H1 (cell line): ENCODE data around the gene TPP1. TPM values are rescaled to one million over a fixed set of nuclear protein-coding genes. Genes with fewer than 3 reads are reported as not detected.

Experiments used
- CTCF ChIA-PET: fragments of 300-600 bp; sonication (Branson Sonifier 250); formaldehyde crosslinking; loops from one replicate; lab custom pipeline; 2021; ENCODE audit not compliant: partially characterized antibody; lab: Charles Lee
- POLR2A ChIA-PET: fragments of 300-600 bp; sonication (Branson Sonifier 250); formaldehyde crosslinking; loops from one replicate; lab custom pipeline; 2021; ENCODE audit warnings: inconsistent platforms; ENCODE audit not compliant: partially characterized antibody; lab: Charles Lee
- DNase-seq, 2 experiments: peaks; one replicate each; pipeline versions ENCODE4 v3.0.0 to v3.0.0-alpha.2; 2010 to 2022; ENCODE audit warnings: low spot score in 2 of 2, low read depth in 1 of 2, mixed read lengths in 1 of 2
- FAIRE-seq: peaks from 2 replicates; lab custom pipeline; 2011; peaks lifted over from hg19 to GRCh38; lab: Jason Lieb, UNC
- H2AFZ ChIP-seq: 2 replicates; pipeline ENCODE4 v1.8.1; 2012; ENCODE audit warnings: low read length, inconsistent platforms
- H2AK5ac ChIP-seq: 2 replicates; pipeline ENCODE4 v1.6.1; 2013; ENCODE audit warnings: low read depth, low read length
- H2BK120ac ChIP-seq: replicated peaks from 2 replicates; pipeline ENCODE3; 2013; ENCODE audit warnings: low read depth, low read length, inconsistent platforms
- H2BK12ac ChIP-seq: 2 replicates; pipeline ENCODE4 v1.6.1; 2013; ENCODE audit warnings: low read depth, low read length
- H2BK15ac ChIP-seq: 2 replicates; pipeline ENCODE4 v1.6.1; 2013; ENCODE audit warnings: low read length
- H2BK20ac ChIP-seq: 2 replicates; pipeline ENCODE4 v1.6.1; 2013; ENCODE audit warnings: low read length
- H2BK5ac ChIP-seq: 2 replicates; pipeline ENCODE4 v1.6.1; 2013; ENCODE audit warnings: low read depth, low read length
- H3K14ac ChIP-seq: 2 replicates; pipeline ENCODE4 v1.6.1; 2013; ENCODE audit warnings: inconsistent platforms; ENCODE audit not compliant: insufficient read length
- H3K18ac ChIP-seq: 2 replicates; pipeline ENCODE4 v1.6.1; 2013; ENCODE audit warnings: low read length; ENCODE audit errors: extremely low read depth
- H3K23ac ChIP-seq: 2 replicates; pipeline ENCODE4 v1.6.1; 2013; ENCODE audit warnings: inconsistent platforms; ENCODE audit not compliant: insufficient read length
- H3K23me2 ChIP-seq: 2 replicates; pipeline ENCODE4 v1.6.1; 2013; ENCODE audit warnings: low read depth, low read length
- H3K27ac ChIP-seq: 2 replicates; pipeline ENCODE4 v1.6.1; 2011; ENCODE audit warnings: low read depth, low read length, inconsistent platforms
- H3K27me3 ChIP-seq, 4 experiments: replicated peaks in 1 of 4; 1 replicate in 1 of 4; 2 replicates in 3 of 4; pipeline versions ENCODE4 v1.6.1 to v1.8.1; 2011 to 2013; ENCODE audit warnings: low read length in 3 of 4, mild to moderate bottlenecking in 3 of 4, inconsistent platforms in 2 of 4, mixed read lengths in 2 of 4, moderate library complexity in 1 of 4; ENCODE audit not compliant: control insufficient read depth in 3 of 4, insufficient read depth in 3 of 4; ENCODE audit errors: extremely low read depth in 1 of 4
- H3K36me3 ChIP-seq, 4 experiments: 2 replicates each; pipeline versions ENCODE4 v1.6.1 to v1.8.1; 2011 to 2013; ENCODE audit warnings: mild to moderate bottlenecking in 4 of 4, low read length in 3 of 4, moderate library complexity in 2 of 4, control low read depth in 1 of 4, inconsistent platforms in 1 of 4; ENCODE audit not compliant: insufficient read depth in 4 of 4, control insufficient read depth in 2 of 4
- H3K4ac ChIP-seq: replicated peaks from 2 replicates; pipeline ENCODE3; 2013; ENCODE audit warnings: low read length, low read depth, mixed read lengths, inconsistent platforms; ENCODE audit not compliant: insufficient read length
- H3K4me1 ChIP-seq, 4 experiments: replicated peaks in 1 of 4; 1 replicate in 1 of 4; 2 replicates in 3 of 4; pipeline versions ENCODE4 v1.6.1 to v1.8.1; 2011 to 2013; ENCODE audit warnings: low read length in 3 of 4, inconsistent platforms in 2 of 4, mixed read lengths in 1 of 4; ENCODE audit not compliant: insufficient read depth in 4 of 4, control insufficient read depth in 3 of 4
- H3K4me2 ChIP-seq, 2 experiments: 2 replicates each; pipeline versions ENCODE4 v1.6.1 to v1.8.1; 2011 to 2013; ENCODE audit warnings: low read depth in 2 of 2, low read length in 2 of 2, control low read depth in 1 of 2, inconsistent platforms in 1 of 2, mild to moderate bottlenecking in 1 of 2; ENCODE audit not compliant: insufficient read depth in 1 of 2
- H3K4me3 ChIP-seq, 4 experiments: fragments of 200-600, 300-600 bp in 1 of 4; sonication (generic), shearing (Covaris generic), sonication (Bioruptor Twin) in 1 of 4; 2 replicates each; pipeline versions ENCODE4 v1.5.1 to v1.8.1; 2011 to 2016; ENCODE audit warnings: low read length in 4 of 4, low read depth in 3 of 4, control low read depth in 2 of 4, inconsistent platforms in 2 of 4, mild to moderate bottlenecking in 2 of 4, mixed read lengths in 1 of 4, moderate library complexity in 1 of 4; ENCODE audit not compliant: insufficient read depth in 2 of 4; ENCODE audit errors: extremely low read depth in 1 of 4
- H3K56ac ChIP-seq: replicated peaks from 2 replicates; pipeline ENCODE3; 2013; ENCODE audit warnings: low read depth, mild to moderate bottlenecking, mixed read lengths, low read length, inconsistent platforms; ENCODE audit not compliant: insufficient read length
- H3K79me1 ChIP-seq: 2 replicates; pipeline ENCODE4 v1.6.1; 2013; ENCODE audit warnings: low read depth, low read length, control low read depth
- H3K79me2 ChIP-seq, 2 experiments: 2 replicates each; pipeline versions ENCODE4 v1.6.1 to v1.8.1; 2012 to 2013; ENCODE audit warnings: low read length in 2 of 2, mild to moderate bottlenecking in 2 of 2, inconsistent platforms in 1 of 2; ENCODE audit not compliant: insufficient read depth in 2 of 2, control insufficient read depth in 1 of 2
- H3K9ac ChIP-seq, 4 experiments: replicated peaks in 1 of 4; 1 replicate in 1 of 4; 2 replicates in 3 of 4; pipeline versions ENCODE4 v1.6.1 to v1.8.1; 2011 to 2013; ENCODE audit warnings: low read depth in 3 of 4, low read length in 3 of 4, control low read depth in 2 of 4, mild to moderate bottlenecking in 2 of 4, moderate library complexity in 2 of 4, inconsistent platforms in 1 of 4; ENCODE audit errors: extremely low read depth in 1 of 4
- H3K9me3 ChIP-seq, 2 experiments: 2 replicates each; pipeline versions ENCODE4 v1.6.1 to v1.8.1; 2012 to 2013; ENCODE audit warnings: mild to moderate bottlenecking in 2 of 2, moderate library complexity in 2 of 2, control low read depth in 1 of 2, inconsistent platforms in 1 of 2, low read depth in 1 of 2, low read length in 1 of 2, mixed read lengths in 1 of 2; ENCODE audit not compliant: insufficient read depth in 2 of 2
- H4K20me1 ChIP-seq, 2 experiments: replicated peaks in 1 of 2; 2 replicates each; pipeline versions ENCODE3 to v1.8.1; 2011 to 2013; ENCODE audit warnings: inconsistent platforms in 2 of 2, low read length in 2 of 2, mild to moderate bottlenecking in 1 of 2; ENCODE audit not compliant: insufficient read depth in 2 of 2, control insufficient read depth in 1 of 2
- H4K5ac ChIP-seq: 2 replicates; pipeline ENCODE4 v1.6.1; 2013; ENCODE audit warnings: low read length, low read depth, mixed read lengths, inconsistent platforms; ENCODE audit not compliant: insufficient read length
- H4K8ac ChIP-seq: 2 replicates; pipeline ENCODE4 v1.8.0; 2013; ENCODE audit warnings: mild to moderate bottlenecking, moderate library complexity, low read length, inconsistent platforms; ENCODE audit not compliant: insufficient read depth; ENCODE audit errors: extremely low read depth
- H4K91ac ChIP-seq: replicated peaks from 2 replicates; pipeline ENCODE3; 2013; ENCODE audit warnings: low read length, mixed read lengths, inconsistent platforms; ENCODE audit not compliant: insufficient read length
- BRCA1 ChIP-seq: IDR thresholded peaks from 2 replicates; pipeline ENCODE4 v1.6.1; 2012; ENCODE audit warnings: low read depth, low read length, improper control_type of control experiment
- EGR1 ChIP-seq: IDR thresholded peaks from 2 replicates; pipeline ENCODE4 v1.6.1; 2011; ENCODE audit warnings: low read depth, low read length, borderline replicate concordance
- HDAC6 ChIP-seq: IDR thresholded peaks from one replicate; pipeline ENCODE4 v1.7.1; 2012; ENCODE audit warnings: low read depth, mild to moderate bottlenecking, inconsistent platforms, low read length, moderate library complexity
- PHF8 ChIP-seq: fragments of 200-600 bp; sonication (generic); conservative IDR thresholded peaks from 2 replicates; pipeline ENCODE4 v1.7.1; 2012; ENCODE audit warnings: low read depth, mild to moderate bottlenecking, inconsistent platforms, low read length, moderate library complexity
- SRF ChIP-seq: IDR thresholded peaks from 2 replicates; pipeline ENCODE4 v1.6.1; 2011; ENCODE audit warnings: mild to moderate bottlenecking, low read depth, low read length, moderate library complexity
- TCF12 ChIP-seq: IDR thresholded peaks from 2 replicates; pipeline ENCODE4 v1.6.1; 2011; ENCODE audit warnings: low read depth, mild to moderate bottlenecking, low read length
- WGBS, 2 experiments: shearing (Covaris generic) in 1 of 2; methylation state at CpG; one replicate each; pipeline versions ENCODE4 v1.1.6 to v1.1.7; 2013 to 2015; ENCODE audit warnings: low lambda C conversion rate in 2 of 2, mixed read lengths in 2 of 2, inconsistent platforms in 1 of 2, low coverage in 1 of 2, missing lambda C conversion rate in 1 of 2; ENCODE audit not compliant: insufficient replicate concordance in 2 of 2, insufficient coverage in 1 of 2, insufficient read length in 1 of 2; ENCODE audit errors: extremely low coverage in 1 of 2, missing lambda C conversion rate in 1 of 2; 5-methylcytosine and 5-hydroxymethylcytosine counted together
- polyA plus RNA-seq, 7 experiments: library from polyadenylated mRNA; depleted of rRNA in 3 of 7; stranded (reverse) in 5 of 7; unstranded in 2 of 7; fragments of >200 nt in 5 of 7; fragments of 200-250 nt in 2 of 7; gene quantifications; 1 replicate in 5 of 7; 2 replicates in 1 of 7; 4 replicates in 1 of 7; pipeline versions ENCODE4 v1.2.1 to v1.2.3, GENCODE V29; 2011 to 2013; ENCODE audit warnings: missing spikeins in 2 of 7, mixed read lengths in 2 of 7
- total RNA-seq: library from RNA; stranded (reverse); fragmentation: NEBNext Ultra II Directional; extraction: Animal tissue kit (Norgen Biotek cat#: 25700); gene quantifications from 2 replicates; pipeline ENCODE4 v1.2.1, GENCODE V29; 2021

The TPP1 gene
- total and polyA plus RNA-seq, 2 of the 8 experiments (the other 6 are each of a cell fraction or from before 2014, with no cell fraction given), result 36.1 to 77.5 TPM

DNA sequence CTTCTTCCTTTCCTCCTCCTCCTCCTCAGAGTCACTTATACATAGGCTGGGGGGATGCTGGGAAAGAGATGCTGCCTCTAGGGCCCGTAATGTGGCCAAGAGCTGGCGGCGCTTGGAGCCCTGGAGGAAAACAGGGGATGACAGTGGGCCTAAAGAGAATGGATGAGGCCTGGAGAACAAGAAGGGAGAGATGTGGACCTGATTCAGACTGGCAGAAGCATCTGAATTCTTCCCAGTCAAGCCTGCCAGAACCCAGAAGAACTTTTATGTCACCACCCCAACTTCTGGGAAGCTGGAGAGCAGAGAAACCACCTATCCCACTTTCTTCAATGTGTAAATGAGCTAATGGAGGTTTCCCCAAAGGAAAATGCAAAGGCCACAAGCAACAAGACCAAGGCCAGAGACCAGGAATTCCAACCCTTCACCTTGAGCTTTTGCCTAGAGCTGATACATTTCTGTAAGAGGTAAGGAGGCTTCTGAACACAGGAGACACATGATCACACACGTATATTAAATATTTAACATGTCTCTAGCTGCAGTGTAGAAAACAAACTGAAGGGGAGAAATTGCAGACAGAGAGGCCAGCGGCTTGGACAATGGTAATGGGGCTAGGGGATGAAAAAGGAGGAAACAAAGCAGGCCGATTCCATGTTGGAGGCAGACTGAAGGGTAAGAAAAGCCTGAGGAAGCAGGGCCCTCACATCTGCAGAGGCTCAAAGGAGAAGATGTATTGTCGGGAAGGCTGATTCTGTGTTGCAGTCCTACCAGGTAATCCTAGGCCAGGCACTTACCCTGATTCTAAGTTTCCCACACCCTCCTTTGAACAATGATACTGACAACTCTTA lies 16.9 kb downstream of the TPP1 start:
- Histone ChIP-seq H2AK5ac (no peak overlapping the region), H3K23me2 (peaks cover 16% of the 10 kb centered on the region), H2AFZ (no peak overlapping the region), H3K56ac (no peak overlapping the region), H4K20me1 (peaks cover 0 to 7% of the 10 kb centered on the region in 2 experiments), H3K79me1 (peaks cover 8% of the 10 kb centered on the region), H3K4me1 (peaks cover 5 to 17% (median 8%) of the 10 kb centered on the region in 4 experiments; a peak in 6 of 7 replicates), H2BK120ac (no peak overlapping the region), H3K14ac (no peak overlapping the region), H2BK12ac (no peak overlapping the region), H3K9me3 (no peaks in the 10 kb centered on the region), H4K91ac (no peak overlapping the region), H3K23ac (no peak overlapping the region), H3K27me3 (no peaks in the 10 kb centered on the region), H3K36me3 (peaks cover 3 to 19% (median 9%) of the 10 kb centered on the region in 4 experiments; a peak in 7 of 8 replicates), H3K4me3 (peak overlapping the region; percentile 79 to 99 (median 93)), H2BK15ac (no peak overlapping the region), H2BK5ac (no peak overlapping the region), H3K4me2 (peak overlapping the region; percentile 83 to 97), H3K4ac (no peak overlapping the region), H2BK20ac (no peak overlapping the region), H3K9ac (peak overlapping the region in 2 of 4 experiments; percentile 12 to 64; a peak in 4 of 7 replicates), H3K27ac (no peak overlapping the region), H4K5ac (no peak overlapping the region), H3K79me2 (peaks cover 3 to 37% of the 10 kb centered on the region in 2 experiments), H3K18ac (no peak overlapping the region), H4K8ac (no peak overlapping the region)
- ChIA-PET CTCF (interaction anchor here (0.9 to 4.1 kb wide), 8 partner anchors 8 to 224 kb away, joined by 3 to 23 read pairs (median 4); partner anchors contain the start of gene TAF10), POLR2A (interaction anchor here (0.6 to 2.1 kb wide), 7 partner anchors 8 to 176 kb away, joined by 3 to 7 read pairs (median 5); partner anchors contain the start of genes TAF10 and TPP1)
- TF ChIP-seq BRCA1 (no peak), EGR1 (no peak), PHF8 (no peak), TCF12 (no peak), SRF (no peak), HDAC6 (no peak)
- DNase-seq (peak in 1 of 2 experiments; percentile 17), FAIRE-seq (no peak)
- WGBS, 2 experiments, result 82% methylated on average over 7 of the region's 7 CpGs; no CpG with 5 or more reads in 1 of the 2 experiments
